SK-N-SH treated with all-trans-retinoic acid at 6 μM for 48 hours (cell line): Measurements from ENCODE around the gene TYSND1.

Experiments used
- ARNTL ChIP-seq: fragments of 450-650 bp; formaldehyde crosslinking; IDR thresholded peaks from 2 replicates; pipeline ENCODE4 v1.5.0; 2020; ENCODE audit warnings: low read depth, mild to moderate bottlenecking, moderate library complexity, borderline replicate concordance
- CSDC2 ChIP-seq: fragments of 250-450 bp; sonication (Bioruptor Pico); IDR thresholded peaks from 2 replicates; pipeline ENCODE4 v1.5.0; 2020; ENCODE audit warnings: mild to moderate bottlenecking, moderate library complexity
- OSR1 ChIP-seq: fragments of 250-450 bp; sonication (Bioruptor Pico); IDR thresholded peaks from 2 replicates; pipeline ENCODE4 v1.8.0; 2022; ENCODE audit warnings: moderate library complexity, mild to moderate bottlenecking, inconsistent platforms
- PATZ1 ChIP-seq: fragments of 250-450 bp; sonication (Bioruptor Pico); IDR thresholded peaks from 2 replicates; pipeline ENCODE4 v1.8.0; 2020; ENCODE audit warnings: mild to moderate bottlenecking, moderate library complexity, borderline replicate concordance
- POU6F1 ChIP-seq: fragments of 250-450 bp; sonication (Bioruptor Pico); IDR thresholded peaks from 2 replicates; pipeline ENCODE4 v1.8.0; 2021; ENCODE audit warnings: low read depth, mild to moderate bottlenecking, moderate library complexity, borderline replicate concordance
- PPARA ChIP-seq: fragments of 250-450 bp; sonication (Bioruptor Pico); IDR thresholded peaks from 2 replicates; pipeline ENCODE4 v1.5.0; 2020; ENCODE audit warnings: mild to moderate bottlenecking, borderline replicate concordance
- RARB ChIP-seq: fragments of 250-450 bp; sonication (Bioruptor Pico); IDR thresholded peaks from 2 replicates; pipeline ENCODE4 v1.8.0; 2021; ENCODE audit warnings: mild to moderate bottlenecking, moderate library complexity
- ZFP3 ChIP-seq: fragments of 250-450 bp; sonication (Bioruptor Pico); IDR thresholded peaks from 2 replicates; pipeline ENCODE4 v1.5.0; 2020; ENCODE audit warnings: mild to moderate bottlenecking, moderate library complexity
- ZFP30 ChIP-seq: fragments of 450-650 bp; formaldehyde crosslinking; IDR thresholded peaks from 2 replicates; pipeline ENCODE4 v1.5.0; 2022; ENCODE audit warnings: mild to moderate bottlenecking, moderate library complexity
- ZNF70 ChIP-seq: fragments of 450-650 bp; formaldehyde crosslinking; IDR thresholded peaks from 2 replicates; pipeline ENCODE4 v1.5.0; 2020; ENCODE audit warnings: mild to moderate bottlenecking, moderate library complexity
- ZNF8 ChIP-seq: fragments of 450-650 bp; formaldehyde crosslinking; IDR thresholded peaks from 2 replicates; pipeline ENCODE4 v1.5.0; 2020; ENCODE audit warnings: mild to moderate bottlenecking, moderate library complexity

- TF ChIP-seq ARNTL (CRISPR knock-in tag), result no peak
- no peak for TF ChIP-seq ZFP3 (CRISPR knock-in tag)
- no peak for TF ChIP-seq RARB
- TF ChIP-seq ZNF8, result no peak
- no peak for TF ChIP-seq POU6F1 (CRISPR knock-in tag)
- TF ChIP-seq ZNF70 (CRISPR knock-in tag), result no peak
- TF ChIP-seq PATZ1, result no peak
- no peak for TF ChIP-seq CSDC2
- TF ChIP-seq ZFP30, result no peak
- no peak for TF ChIP-seq OSR1 (CRISPR knock-in tag)
- no peak for TF ChIP-seq PPARA (CRISPR knock-in tag)
Measured at GRCh38 chr10:70174058-70174741, 27.7 kb upstream of the TYSND1 start.
